ENCODE measurements around the gene OPTN.
"Not testable (repeated sequence)": the region's sequence is repeated elsewhere in the genome, so short reads cannot be mapped to it uniquely, and the experiment has no call there.

Gene OPTN

GRCh38 chr10:13072339-13072738, 27.6 kb upstream of the OPTN start:
- no peaks in the 10 kb centered on the region for H3K4me1 ChIP-seq (ENCODE audit: control insufficient read depth in 1 of 2, insufficient read depth in 1 of 2, low read depth in 1 of 2, low read length in 1 of 2)
- TF ChIP-seq CTCF (IDR thresholded peaks at IDR 0.05): no peak
- no peak overlapping the region for H3K27ac ChIP-seq
- no peaks in the 10 kb centered on the region for H3K36me3 ChIP-seq
- no peak overlapping the region for H3K4me3 ChIP-seq (ENCODE audit: low read depth in 1 of 2, low read length in 1 of 2)
- no peaks in the 10 kb centered on the region for H3K9me3 ChIP-seq
- peaks cover 16% of the 10 kb centered on the region for H3K27me3 ChIP-seq

GRCh38 chr10:13074563-13075451, 25.2 kb upstream of the OPTN start:
- peaks cover 16% of the 10 kb centered on the region for H3K27me3 ChIP-seq
- no peaks in the 10 kb centered on the region for H3K36me3 ChIP-seq
- H3K4me1 ChIP-seq (ENCODE audit: control insufficient read depth in 1 of 2, insufficient read depth in 1 of 2, low read depth in 1 of 2, low read length in 1 of 2): no peaks in the 10 kb centered on the region
- no peak overlapping the region for H3K4me3 ChIP-seq (ENCODE audit: low read depth in 1 of 2, low read length in 1 of 2)
- H3K9me3 ChIP-seq: no peaks in the 10 kb centered on the region
- TF ChIP-seq CTCF (IDR thresholded peaks at IDR 0.05): no peak
- H3K27ac ChIP-seq: no peak overlapping the region

GRCh38 chr10:13078912-13079775, 20.8 kb upstream of the OPTN start:
- Histone ChIP-seq H3K9me3 (peaks cover 9% of the 10 kb centered on the region), H3K36me3 (no peaks in the 10 kb centered on the region), H3K4me3 (ENCODE audit: low read depth in 1 of 2, low read length in 1 of 2) (no peak overlapping the region), H3K27ac (no peak overlapping the region), H3K4me1 (ENCODE audit: control insufficient read depth in 1 of 2, insufficient read depth in 1 of 2, low read depth in 1 of 2, low read length in 1 of 2) (no peaks in the 10 kb centered on the region), H3K27me3 (peaks cover 16% of the 10 kb centered on the region)
- TF ChIP-seq CTCF (IDR thresholded peaks at IDR 0.05): no peak

GRCh38 chr10:13079776-13080050, 20.2 kb upstream of the OPTN start:
- peaks cover 16% of the 10 kb centered on the region for H3K27me3 ChIP-seq
- no peak overlapping the region for H3K4me3 ChIP-seq (ENCODE audit: low read depth in 1 of 2, low read length in 1 of 2)
- H3K27ac ChIP-seq: no peak overlapping the region
- no peaks in the 10 kb centered on the region for H3K36me3 ChIP-seq
- no peak for TF ChIP-seq CTCF (IDR thresholded peaks at IDR 0.05)
- peaks cover 15% of the 10 kb centered on the region for H3K9me3 ChIP-seq
- H3K4me1 ChIP-seq (ENCODE audit: control insufficient read depth in 1 of 2, insufficient read depth in 1 of 2, low read depth in 1 of 2, low read length in 1 of 2): no peaks in the 10 kb centered on the region

GRCh38 chr10:13080643-13081042, 19.3 kb upstream of the OPTN start:
- no peak overlapping the region for H3K4me3 ChIP-seq (ENCODE audit: low read depth in 1 of 2, low read length in 1 of 2)
- TF ChIP-seq CTCF (IDR thresholded peaks at IDR 0.05): no peak
- no peak overlapping the region for H3K27ac ChIP-seq
- peaks cover 24% of the 10 kb centered on the region for H3K9me3 ChIP-seq
- H3K36me3 ChIP-seq: no peaks in the 10 kb centered on the region
- peaks cover 9% of the 10 kb centered on the region for H3K27me3 ChIP-seq
- no peaks in the 10 kb centered on the region for H3K4me1 ChIP-seq (ENCODE audit: control insufficient read depth in 1 of 2, insufficient read depth in 1 of 2, low read depth in 1 of 2, low read length in 1 of 2)

GRCh38 chr10:13083700-13084099, 16.3 kb upstream of the OPTN start:
- not testable (repeated sequence) for H3K27me3 ChIP-seq; H3K4me1 ChIP-seq (ENCODE audit: control insufficient read depth in 1 of 2, insufficient read depth in 1 of 2, low read depth in 1 of 2, low read length in 1 of 2); H3K36me3 ChIP-seq; H3K4me3 ChIP-seq (ENCODE audit: low read depth in 1 of 2, low read length in 1 of 2); H3K27ac ChIP-seq
- peaks cover 25% of the 10 kb centered on the region for H3K9me3 ChIP-seq
